Chondrocyte (in vitro differentiated cells): ENCODE results near the gene BSG. TPM values are rescaled to one million over a fixed set of nuclear protein-coding genes. Genes with fewer than 3 reads are reported as not detected.

Experiments
- DNase-seq: peaks from one replicate; pipeline ENCODE4 v3.0.0; 2021; ENCODE audit warnings: mixed read lengths, low spot score
- H3K27ac Mint-ChIP-seq: one replicate; pipeline ENCODE4 v1.8.0; 2021; ENCODE audit warnings: mild to moderate bottlenecking, moderate library complexity, mixed read lengths; ENCODE audit not compliant: unreplicated experiment
- H3K27me3 Mint-ChIP-seq: 2 replicates; pipeline ENCODE4 v1.8.0; 2021; ENCODE audit warnings: low read depth, mixed read lengths
- H3K36me3 Mint-ChIP-seq: 2 replicates; pipeline ENCODE4 v1.8.0; 2021; ENCODE audit warnings: low read depth, mixed read lengths
- H3K4me1 Mint-ChIP-seq: 2 replicates; pipeline ENCODE4 v1.8.0; 2021; ENCODE audit warnings: low read depth, mild to moderate bottlenecking, mixed read lengths
- H3K4me3 Mint-ChIP-seq: one replicate; pipeline ENCODE4 v1.8.0; 2021; ENCODE audit warnings: mild to moderate bottlenecking, moderate library complexity, mixed read lengths; ENCODE audit not compliant: unreplicated experiment
- H3K9me3 Mint-ChIP-seq: 2 replicates; pipeline ENCODE4 v1.8.0; 2021; ENCODE audit warnings: low read depth, mixed read lengths
- total RNA-seq: library from RNA; stranded (reverse); gene quantifications from 3 replicates; pipeline ENCODE4 v1.2.1, GENCODE V29; 2021
- TF ChIP-seq, protein P1 (sequence below): fragments of 200-600 bp; sonication (generic); IDR thresholded peaks from 2 replicates; pipeline ENCODE4 v1.5.0; 2021; ENCODE audit warnings: antibody characterized with exemption, mild to moderate bottlenecking, moderate library complexity

Gene BSG
- total RNA-seq, 1 donor from 2014 or later: 440 TPM

DNA sequence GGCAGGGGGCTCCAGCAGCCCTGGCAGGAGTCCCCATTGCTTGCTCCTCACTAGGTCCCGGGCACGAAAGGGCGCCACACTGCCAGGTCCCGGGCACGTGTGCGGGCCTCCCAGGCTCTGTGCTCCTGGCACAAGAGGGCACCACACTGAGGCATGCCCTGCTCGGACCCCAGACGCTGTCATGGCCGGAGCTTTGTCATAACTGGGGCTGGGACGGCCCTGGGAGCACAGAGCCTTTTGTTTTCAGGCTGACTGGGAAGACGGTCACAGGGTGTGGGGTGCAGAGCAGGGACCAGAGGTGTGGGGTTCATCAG, 7.4 kb downstream of the BSG start:
- no peak for DNase-seq
- Mint-ChIP-seq H3K36me3 (no peaks in the 10 kb centered on the region), H3K4me3 (no peak overlapping the region), H3K9me3 (no peaks in the 10 kb centered on the region), H3K27me3 (no peaks in the 10 kb centered on the region), H3K4me1 (peaks cover 23% of the 10 kb centered on the region), H3K27ac (no peak overlapping the region)
- TF ChIP-seq, protein P1, sequence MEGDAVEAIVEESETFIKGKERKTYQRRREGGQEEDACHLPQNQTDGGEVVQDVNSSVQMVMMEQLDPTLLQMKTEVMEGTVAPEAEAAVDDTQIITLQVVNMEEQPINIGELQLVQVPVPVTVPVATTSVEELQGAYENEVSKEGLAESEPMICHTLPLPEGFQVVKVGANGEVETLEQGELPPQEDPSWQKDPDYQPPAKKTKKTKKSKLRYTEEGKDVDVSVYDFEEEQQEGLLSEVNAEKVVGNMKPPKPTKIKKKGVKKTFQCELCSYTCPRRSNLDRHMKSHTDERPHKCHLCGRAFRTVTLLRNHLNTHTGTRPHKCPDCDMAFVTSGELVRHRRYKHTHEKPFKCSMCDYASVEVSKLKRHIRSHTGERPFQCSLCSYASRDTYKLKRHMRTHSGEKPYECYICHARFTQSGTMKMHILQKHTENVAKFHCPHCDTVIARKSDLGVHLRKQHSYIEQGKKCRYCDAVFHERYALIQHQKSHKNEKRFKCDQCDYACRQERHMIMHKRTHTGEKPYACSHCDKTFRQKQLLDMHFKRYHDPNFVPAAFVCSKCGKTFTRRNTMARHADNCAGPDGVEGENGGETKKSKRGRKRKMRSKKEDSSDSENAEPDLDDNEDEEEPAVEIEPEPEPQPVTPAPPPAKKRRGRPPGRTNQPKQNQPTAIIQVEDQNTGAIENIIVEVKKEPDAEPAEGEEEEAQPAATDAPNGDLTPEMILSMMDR: no peak

DNA sequence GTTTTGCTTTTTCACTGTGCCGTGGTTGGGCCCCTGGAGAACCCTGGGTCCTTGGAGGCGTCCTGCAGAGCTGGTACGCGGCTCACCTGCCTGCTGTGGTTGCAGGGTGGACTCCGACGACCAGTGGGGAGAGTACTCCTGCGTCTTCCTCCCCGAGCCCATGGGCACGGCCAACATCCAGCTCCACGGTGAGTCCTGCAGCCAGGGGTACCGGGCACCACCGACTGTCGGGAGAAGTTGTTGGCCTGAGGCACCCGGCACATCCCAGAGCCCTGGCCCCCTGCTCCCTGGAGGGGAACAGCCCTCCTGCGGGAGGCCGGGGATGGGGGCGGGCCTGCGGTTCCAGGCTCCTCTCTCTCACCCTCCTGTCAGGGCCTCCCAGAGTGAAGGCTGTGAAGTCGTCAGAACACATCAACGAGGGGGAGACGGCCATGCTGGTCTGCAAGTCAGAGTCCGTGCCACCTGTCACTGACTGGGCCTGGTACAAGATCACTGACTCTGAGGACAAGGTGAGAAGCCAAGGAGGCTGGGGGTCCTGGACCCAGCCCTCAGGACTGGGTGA, 8.0 kb downstream of the BSG start:
- no peaks in the 10 kb centered on the region for H3K9me3 Mint-ChIP-seq
- peak; percentile 93 for DNase-seq

DNA sequence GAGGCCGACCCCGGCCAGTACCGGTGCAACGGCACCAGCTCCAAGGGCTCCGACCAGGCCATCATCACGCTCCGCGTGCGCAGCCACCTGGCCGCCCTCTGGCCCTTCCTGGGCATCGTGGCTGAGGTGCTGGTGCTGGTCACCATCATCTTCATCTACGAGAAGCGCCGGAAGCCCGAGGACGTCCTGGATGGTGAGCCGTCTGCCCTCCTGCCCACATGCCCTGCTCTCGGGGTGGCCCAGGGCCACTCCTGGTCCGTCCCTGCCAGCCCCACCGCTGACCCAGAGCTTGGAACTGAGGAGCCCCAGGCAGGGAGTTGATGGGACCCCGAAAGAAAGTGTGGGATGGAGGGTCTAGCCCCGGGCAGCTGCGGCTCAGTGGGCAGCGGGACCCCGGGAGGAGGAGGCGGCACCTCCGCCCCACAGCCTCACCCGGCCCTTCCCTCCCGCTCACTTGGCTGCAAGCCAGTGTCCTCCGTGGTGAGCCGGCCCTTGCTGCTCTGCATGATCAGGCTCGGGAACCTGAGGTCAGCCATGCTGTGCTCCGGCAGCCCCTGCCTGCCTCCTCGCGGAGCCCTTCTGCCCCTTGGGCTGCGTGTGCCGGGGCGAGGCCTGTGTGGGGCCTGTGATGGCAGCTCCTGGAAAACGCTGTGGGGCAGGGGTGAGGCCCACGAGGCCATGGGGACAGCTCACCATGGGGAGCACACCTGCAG, 9.2 kb downstream of the BSG start:
- DNase-seq: peak; percentile 93
- Mint-ChIP-seq H3K27ac (no peak overlapping the region), H3K9me3 (no peaks in the 10 kb centered on the region), H3K4me3 (no peak overlapping the region), H3K36me3 (no peaks in the 10 kb centered on the region), H3K4me1 (peaks cover 6% of the 10 kb centered on the region), H3K27me3 (no peaks in the 10 kb centered on the region)
- TF ChIP-seq, protein P1: no peak

More for the DNA sequence above, 8.0 kb downstream of the BSG start:
- Mint-ChIP-seq H3K27me3 (no peaks in the 10 kb centered on the region), H3K36me3 (no peaks in the 10 kb centered on the region), H3K4me3 (no peak overlapping the region), H3K4me1 (peaks cover 18% of the 10 kb centered on the region), H3K27ac (no peak overlapping the region)
- TF ChIP-seq, protein P1: no peak

DNA sequence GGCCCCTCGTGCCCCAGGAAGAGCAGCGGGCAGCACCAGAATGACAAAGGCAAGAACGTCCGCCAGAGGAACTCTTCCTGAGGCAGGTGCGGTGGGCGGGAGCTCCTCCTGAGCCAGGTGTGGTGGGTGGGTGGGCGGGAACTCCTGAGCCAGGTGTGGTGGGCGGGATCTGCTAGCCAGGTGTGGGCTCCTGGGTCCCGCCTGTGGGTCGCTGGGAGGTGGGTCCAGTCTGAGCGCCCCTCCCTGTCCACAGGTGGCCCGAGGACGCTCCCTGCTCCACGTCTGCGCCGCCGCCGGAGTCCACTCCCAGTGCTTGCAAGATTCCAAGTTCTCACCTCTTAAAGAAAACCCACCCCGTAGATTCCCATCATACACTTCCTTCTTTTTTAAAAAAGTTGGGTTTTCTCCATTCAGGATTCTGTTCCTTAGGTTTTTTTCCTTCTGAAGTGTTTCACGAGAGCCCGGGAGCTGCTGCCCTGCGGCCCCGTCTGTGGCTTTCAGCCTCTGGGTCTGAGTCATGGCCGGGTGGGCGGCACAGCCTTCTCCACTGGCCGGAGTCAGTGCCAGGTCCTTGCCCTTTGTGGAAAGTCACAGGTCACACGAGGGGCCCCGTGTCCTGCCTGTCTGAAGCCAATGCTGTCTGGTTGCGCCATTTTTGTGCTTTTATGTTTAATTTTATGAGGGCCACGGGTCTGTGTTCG, 10.3 kb downstream of the BSG start:
- TF ChIP-seq, protein P1: no peak
- Mint-ChIP-seq H3K4me1 (no peaks in the 10 kb centered on the region), H3K9me3 (no peaks in the 10 kb centered on the region), H3K27me3 (no peaks in the 10 kb centered on the region), H3K36me3 (no peaks in the 10 kb centered on the region), H3K27ac (no peak overlapping the region), H3K4me3 (no peak overlapping the region)
- DNase-seq: no peak

DNA sequence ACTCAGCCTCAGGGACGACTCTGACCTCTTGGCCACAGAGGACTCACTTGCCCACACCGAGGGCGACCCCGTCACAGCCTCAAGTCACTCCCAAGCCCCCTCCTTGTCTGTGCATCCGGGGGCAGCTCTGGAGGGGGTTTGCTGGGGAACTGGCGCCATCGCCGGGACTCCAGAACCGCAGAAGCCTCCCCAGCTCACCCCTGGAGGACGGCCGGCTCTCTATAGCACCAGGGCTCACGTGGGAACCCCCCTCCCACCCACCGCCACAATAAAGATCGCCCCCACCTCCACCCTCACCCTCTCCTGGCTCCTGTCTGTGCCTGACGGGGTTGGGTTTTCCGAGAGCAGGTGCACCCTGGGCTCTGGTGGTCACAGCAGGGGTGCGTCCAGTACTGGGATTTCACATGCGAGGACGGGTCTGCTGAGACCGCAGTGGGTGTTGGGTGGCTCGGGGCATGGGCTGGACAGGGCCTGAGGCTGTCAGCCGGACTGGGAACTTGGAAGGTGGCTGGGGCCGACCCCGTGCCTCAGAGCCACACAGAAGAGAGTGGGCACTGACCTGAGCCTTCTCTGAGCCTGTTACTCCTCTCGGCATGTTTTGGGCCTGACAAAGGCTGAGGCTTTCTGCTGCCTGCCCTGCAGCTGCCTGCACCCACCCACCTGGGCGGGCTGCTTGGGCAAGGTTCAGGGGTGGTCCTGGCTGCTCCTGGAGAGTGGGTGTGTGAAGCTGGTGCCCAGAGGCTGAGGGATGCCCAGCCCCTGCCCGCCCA, 11.0 kb downstream of the BSG start:
- no peaks in the 10 kb centered on the region for H3K36me3 Mint-ChIP-seq
- H3K9me3 Mint-ChIP-seq: no peaks in the 10 kb centered on the region
- TF ChIP-seq, protein P1: no peak
- no peaks in the 10 kb centered on the region for H3K27me3 Mint-ChIP-seq
- H3K27ac Mint-ChIP-seq: no peak overlapping the region
- H3K4me1 Mint-ChIP-seq: peaks cover 5% of the 10 kb centered on the region
- DNase-seq: no peak
- H3K4me3 Mint-ChIP-seq: no peak overlapping the region
